Activated T-helper 9 cell treated with anti-CD3 and anti-CD28 coated beads, Interleukin-2, amount 50 U/mL, for 16 hours (primary cell): Measurements from ENCODE around the gene FRMD3.

Source experiments
- DNase-seq: peaks from one replicate; pipeline ENCODE4 v3.0.0-alpha.2; 2020; ENCODE audit warnings: low read depth

Gene FRMD3

GRCh38 chr9:83472764-83473163, 65.4 kb downstream of the FRMD3 start:
- no peak for DNase-seq

- DNase-seq = no peak
These were observed 66.0 kb downstream of the FRMD3 start for GRCh38 chr9:83472221-83472665.

GRCh38 chr9:83471241-83471640, 67.0 kb downstream of the FRMD3 start:
- no peak for DNase-seq

GRCh38 chr9:83469722-83470121, 68.5 kb downstream of the FRMD3 start:
- DNase-seq = no peak

GRCh38 chr9:83468821-83469220, 69.4 kb downstream of the FRMD3 start:
- no peak for DNase-seq

GRCh38 chr9:83466877-83467276, 71.3 kb downstream of the FRMD3 start:
- no peak for DNase-seq

GRCh38 chr9:83466351-83466750, 71.8 kb downstream of the FRMD3 start:
- DNase-seq = no peak

- no peak for DNase-seq
These were observed 78.4 kb downstream of the FRMD3 start for GRCh38 chr9:83459830-83460229.

- no peak for DNase-seq
These were observed 79.7 kb downstream of the FRMD3 start for GRCh38 chr9:83458530-83458929.

- DNase-seq = no peak
These were observed 81.2 kb downstream of the FRMD3 start for GRCh38 chr9:83457005-83457404.

- DNase-seq = no peak
These were observed 82.0 kb downstream of the FRMD3 start for GRCh38 chr9:83456226-83456625.

GRCh38 chr9:83454076-83454475, 84.1 kb downstream of the FRMD3 start:
- DNase-seq = no peak

- DNase-seq = no peak
These were observed 86.9 kb downstream of the FRMD3 start for GRCh38 chr9:83451308-83451707.

- no peak for DNase-seq
These were observed 88.2 kb downstream of the FRMD3 start for GRCh38 chr9:83449983-83450382.

GRCh38 chr9:83449166-83449565, 89.0 kb downstream of the FRMD3 start:
- no peak for DNase-seq

- no peak for DNase-seq
These were observed 89.6 kb downstream of the FRMD3 start for GRCh38 chr9:83448626-83449025.

- DNase-seq = no peak
These were observed 90.8 kb downstream of the FRMD3 start for GRCh38 chr9:83447351-83447750.

- DNase-seq = no peak
These were observed 92.4 kb downstream of the FRMD3 start for GRCh38 chr9:83445703-83446265.

- no peak for DNase-seq
These were observed 94.1 kb downstream of the FRMD3 start for GRCh38 chr9:83444110-83444509.

- no peak for DNase-seq
These were observed 96.8 kb downstream of the FRMD3 start for GRCh38 chr9:83441390-83441789.

- no peak for DNase-seq
These were observed 97.6 kb downstream of the FRMD3 start for GRCh38 chr9:83440641-83441040.

GRCh38 chr9:83435301-83435700, 102.9 kb downstream of the FRMD3 start:
- DNase-seq = no peak

GRCh38 chr9:83434254-83434653, 103.9 kb downstream of the FRMD3 start:
- DNase-seq = no peak

- no peak for DNase-seq
These were observed 104.4 kb downstream of the FRMD3 start for GRCh38 chr9:83433846-83434245.
